SHP77 (cell line): ENCODE results near the gene PCDHA9.
"Not testable (repeated sequence)": the region's sequence is repeated elsewhere in the genome, so short reads cannot be mapped to it uniquely, and the experiment has no call there.

Experiments
- DNase-seq, 2 experiments: peaks; one replicate each; lab custom pipeline; 2025; lab: John Stamatoyannopoulos, UW

Gene PCDHA9, protein sequence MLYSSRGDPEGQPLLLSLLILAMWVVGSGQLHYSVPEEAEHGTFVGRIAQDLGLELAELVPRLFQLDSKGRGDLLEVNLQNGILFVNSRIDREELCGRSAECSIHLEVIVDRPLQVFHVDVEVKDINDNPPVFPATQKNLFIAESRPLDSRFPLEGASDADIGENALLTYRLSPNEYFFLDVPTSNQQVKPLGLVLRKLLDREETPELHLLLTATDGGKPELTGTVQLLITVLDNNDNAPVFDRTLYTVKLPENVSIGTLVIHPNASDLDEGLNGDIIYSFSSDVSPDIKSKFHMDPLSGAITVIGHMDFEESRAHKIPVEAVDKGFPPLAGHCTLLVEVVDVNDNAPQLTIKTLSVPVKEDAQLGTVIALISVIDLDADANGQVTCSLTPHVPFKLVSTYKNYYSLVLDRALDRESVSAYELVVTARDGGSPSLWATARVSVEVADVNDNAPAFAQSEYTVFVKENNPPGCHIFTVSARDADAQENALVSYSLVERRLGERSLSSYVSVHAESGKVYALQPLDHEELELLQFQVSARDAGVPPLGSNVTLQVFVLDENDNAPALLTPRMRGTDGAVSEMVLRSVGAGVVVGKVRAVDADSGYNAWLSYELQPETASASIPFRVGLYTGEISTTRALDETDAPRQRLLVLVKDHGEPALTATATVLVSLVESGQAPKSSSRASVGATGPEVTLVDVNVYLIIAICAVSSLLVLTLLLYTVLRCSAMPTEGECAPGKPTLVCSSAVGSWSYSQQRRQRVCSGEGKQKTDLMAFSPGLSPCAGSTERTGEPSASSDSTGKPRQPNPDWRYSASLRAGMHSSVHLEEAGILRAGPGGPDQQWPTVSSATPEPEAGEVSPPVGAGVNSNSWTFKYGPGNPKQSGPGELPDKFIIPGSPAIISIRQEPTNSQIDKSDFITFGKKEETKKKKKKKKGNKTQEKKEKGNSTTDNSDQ

DNA sequence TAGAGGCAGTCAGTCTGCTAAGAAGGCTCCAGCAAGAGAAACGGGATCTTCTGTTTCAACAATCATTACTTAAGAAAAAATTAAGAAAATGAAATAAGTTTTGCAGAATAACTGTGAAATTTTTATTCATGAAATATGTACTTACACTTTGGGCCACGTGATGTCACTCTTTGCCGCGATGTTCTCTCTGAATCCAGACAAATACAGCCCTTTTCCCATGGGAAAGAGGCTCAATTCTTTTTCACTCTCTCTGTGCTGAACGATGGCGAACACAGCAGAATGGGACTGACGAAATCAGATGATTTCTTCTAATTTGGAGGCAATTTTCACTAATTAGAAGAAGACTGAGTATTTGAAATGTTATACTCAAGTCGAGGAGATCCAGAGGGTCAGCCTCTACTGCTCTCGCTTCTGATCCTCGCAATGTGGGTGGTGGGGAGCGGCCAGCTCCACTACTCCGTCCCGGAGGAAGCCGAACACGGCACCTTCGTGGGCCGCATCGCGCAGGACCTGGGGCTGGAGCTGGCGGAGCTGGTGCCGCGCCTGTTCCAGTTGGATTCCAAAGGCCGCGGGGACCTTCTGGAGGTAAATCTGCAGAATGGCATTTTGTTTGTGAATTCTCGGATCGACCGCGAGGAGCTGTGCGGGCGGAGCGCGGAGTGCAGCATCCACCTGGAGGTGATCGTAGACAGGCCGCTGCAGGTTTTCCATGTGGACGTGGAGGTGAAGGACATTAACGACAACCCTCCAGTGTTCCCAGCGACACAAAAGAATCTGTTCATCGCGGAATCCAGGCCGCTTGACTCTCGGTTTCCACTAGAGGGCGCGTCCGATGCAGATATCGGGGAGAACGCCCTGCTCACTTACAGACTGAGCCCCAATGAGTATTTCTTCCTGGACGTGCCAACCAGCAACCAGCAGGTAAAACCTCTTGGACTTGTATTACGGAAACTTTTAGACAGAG lies at the start of gene PCDHA9:
TSS of gene PCDHA9 (plus strand) at position 244 of the 964 bp plus-strand sequence. CDS start at position 358, 114 bp downstream.
- DNase-seq: not testable (repeated sequence)

GRCh38 chr5:140800816-140801493 lies 47.2 kb upstream of the PCDHA9 start, which contains the start of gene PCDHA3:
Gene PCDHA3, plus strand, starts transcription at chr5:140801057.
- DNase-seq: no peak

GRCh38 chr5:140801494-140801841 lies 46.7 kb upstream of the PCDHA9 start:
- no peak for DNase-seq

DNA sequence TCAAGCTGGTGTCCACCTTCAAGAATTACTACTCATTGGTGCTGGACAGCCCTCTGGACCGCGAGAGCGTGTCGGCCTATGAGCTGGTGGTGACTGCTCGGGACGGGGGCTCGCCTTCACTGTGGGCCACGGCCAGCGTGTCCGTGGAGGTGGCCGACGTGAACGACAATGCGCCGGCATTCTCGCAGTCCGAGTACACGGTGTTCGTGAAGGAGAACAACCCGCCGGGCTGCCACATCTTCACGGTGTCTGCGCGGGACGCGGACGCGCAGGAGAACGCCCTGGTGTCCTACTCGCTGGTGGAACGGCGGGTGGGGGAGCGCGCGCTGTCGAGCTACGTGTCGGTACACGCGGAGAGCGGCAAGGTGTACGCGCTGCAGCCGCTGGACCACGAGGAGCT lies 45.8 kb upstream of the PCDHA9 start:
- not testable (repeated sequence) for DNase-seq

- DNase-seq: no peak
These were observed 45.4 kb upstream of the PCDHA9 start for GRCh38 chr5:140802781-140803271.

DNA sequence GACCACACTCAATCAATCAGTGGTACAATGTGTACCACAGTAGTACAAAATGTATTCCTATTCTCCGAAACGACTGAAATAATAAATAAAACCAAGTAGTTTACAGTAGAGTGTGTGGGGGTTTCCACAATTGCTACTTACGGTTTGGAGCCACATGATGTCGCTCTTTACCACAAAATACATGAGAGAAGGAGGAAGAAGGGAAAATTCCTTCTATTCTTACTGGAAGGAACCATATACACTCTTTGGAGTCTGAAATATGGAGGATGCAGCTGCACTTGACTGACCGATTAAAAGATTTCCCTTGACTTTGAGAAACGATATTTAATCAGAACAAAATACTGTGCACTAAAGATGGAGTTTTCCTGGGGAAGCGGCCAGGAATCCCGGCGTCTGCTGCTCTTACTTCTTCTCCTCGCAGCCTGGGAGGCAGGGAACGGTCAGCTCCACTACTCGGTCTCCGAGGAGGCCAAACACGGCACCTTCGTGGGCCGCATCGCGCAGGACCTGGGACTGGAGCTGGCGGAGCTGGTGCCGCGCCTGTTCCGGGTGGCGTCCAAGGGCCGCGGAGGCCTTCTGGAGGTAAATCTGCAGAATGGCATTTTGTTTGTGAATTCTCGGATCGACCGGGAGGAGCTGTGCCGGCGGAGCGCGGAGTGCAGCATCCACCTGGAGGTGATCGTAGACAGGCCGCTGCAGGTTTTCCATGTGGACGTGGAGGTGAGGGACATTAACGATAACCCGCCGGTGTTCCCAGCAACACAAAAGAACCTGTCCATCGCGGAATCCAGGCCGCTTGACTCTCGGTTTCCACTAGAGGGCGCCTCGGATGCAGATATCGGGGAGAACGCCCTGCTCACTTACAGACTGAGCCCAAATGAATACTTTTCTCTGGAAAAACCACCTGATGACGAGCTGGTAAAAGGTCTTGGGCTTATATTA lies 41.1 kb upstream of the PCDHA9 start, which contains the start of gene PCDHA4:
TSS of gene PCDHA4 (plus strand) at position 235 of the 942 bp plus-strand sequence.
- DNase-seq: peak; percentile 75 to 82

- not testable (repeated sequence) for DNase-seq
These were observed 39.8 kb upstream of the PCDHA9 start for GRCh38 chr5:140808241-140808888.

- DNase-seq: no peak
These were observed 39.3 kb upstream of the PCDHA9 start for GRCh38 chr5:140808889-140809291.

DNA sequence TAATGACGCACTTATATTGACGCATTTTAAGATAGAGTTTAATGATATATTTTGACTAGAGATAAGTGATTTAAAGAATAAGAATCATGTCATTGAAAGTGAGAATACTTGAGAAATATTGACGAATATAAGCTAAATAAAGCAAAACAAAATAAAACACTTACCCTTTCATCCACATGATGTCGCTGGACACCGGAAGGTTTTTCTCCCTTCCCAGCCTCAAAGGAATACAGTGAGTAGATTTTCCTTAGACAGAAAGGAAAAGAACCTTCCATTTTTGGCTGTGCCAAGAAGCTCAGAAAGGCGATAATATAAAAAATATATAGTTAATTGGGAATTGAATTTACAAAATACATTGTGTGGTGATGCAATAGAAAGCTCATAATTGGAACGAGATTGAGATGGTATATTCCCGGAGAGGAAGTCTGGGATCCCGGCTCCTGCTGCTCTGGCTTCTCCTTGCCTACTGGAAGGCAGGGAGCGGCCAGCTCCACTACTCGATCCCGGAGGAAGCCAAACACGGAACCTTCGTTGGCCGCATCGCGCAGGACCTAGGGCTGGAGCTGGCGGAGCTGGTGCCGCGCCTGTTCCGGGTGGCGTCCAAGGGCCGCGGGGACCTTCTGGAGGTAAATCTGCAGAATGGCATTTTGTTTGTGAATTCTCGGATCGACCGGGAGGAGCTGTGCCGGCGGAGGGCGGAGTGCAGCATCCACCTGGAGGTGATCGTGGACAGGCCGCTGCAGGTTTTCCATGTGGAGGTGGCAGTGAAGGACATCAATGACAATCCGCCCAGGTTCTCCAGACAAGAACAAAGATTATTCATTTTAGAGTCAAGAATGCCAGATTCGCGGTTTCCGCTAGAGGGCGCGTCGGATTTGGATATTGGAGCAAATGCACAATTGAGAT lies 26.6 kb upstream of the PCDHA9 start, which contains the start of gene PCDHA5:
TSS of gene PCDHA5 (plus strand) at position 239 of the 906 bp plus-strand sequence.
- no peak for DNase-seq

DNA sequence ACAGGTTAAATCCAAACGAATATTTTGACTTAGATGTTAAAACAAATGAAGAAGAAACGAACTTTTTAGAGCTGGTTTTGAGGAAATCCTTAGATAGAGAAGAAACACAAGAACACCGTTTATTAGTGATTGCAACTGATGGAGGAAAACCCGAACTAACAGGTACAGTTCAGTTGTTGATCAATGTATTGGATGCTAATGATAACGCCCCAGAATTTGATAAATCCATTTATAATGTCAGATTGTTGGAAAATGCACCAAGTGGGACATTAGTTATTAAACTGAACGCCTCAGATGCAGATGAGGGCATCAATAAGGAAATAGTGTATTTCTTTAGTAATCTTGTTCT lies 25.9 kb upstream of the PCDHA9 start:
- no peak for DNase-seq

GRCh38 chr5:140822969-140823368 lies 25.2 kb upstream of the PCDHA9 start:
- DNase-seq: not testable (repeated sequence)

GRCh38 chr5:140823475-140823874 lies 24.7 kb upstream of the PCDHA9 start:
- DNase-seq: no peak

GRCh38 chr5:140827704-140828361 lies 20.3 kb upstream of the PCDHA9 start, which contains the start of gene PCDHA6:
Gene PCDHA6, plus strand, starts transcription at chr5:140827960. Its CDS starts 132 bp downstream, at chr5:140828092.
- no peak for DNase-seq

GRCh38 chr5:140828362-140828737 lies 19.8 kb upstream of the PCDHA9 start:
- no peak for DNase-seq

DNA sequence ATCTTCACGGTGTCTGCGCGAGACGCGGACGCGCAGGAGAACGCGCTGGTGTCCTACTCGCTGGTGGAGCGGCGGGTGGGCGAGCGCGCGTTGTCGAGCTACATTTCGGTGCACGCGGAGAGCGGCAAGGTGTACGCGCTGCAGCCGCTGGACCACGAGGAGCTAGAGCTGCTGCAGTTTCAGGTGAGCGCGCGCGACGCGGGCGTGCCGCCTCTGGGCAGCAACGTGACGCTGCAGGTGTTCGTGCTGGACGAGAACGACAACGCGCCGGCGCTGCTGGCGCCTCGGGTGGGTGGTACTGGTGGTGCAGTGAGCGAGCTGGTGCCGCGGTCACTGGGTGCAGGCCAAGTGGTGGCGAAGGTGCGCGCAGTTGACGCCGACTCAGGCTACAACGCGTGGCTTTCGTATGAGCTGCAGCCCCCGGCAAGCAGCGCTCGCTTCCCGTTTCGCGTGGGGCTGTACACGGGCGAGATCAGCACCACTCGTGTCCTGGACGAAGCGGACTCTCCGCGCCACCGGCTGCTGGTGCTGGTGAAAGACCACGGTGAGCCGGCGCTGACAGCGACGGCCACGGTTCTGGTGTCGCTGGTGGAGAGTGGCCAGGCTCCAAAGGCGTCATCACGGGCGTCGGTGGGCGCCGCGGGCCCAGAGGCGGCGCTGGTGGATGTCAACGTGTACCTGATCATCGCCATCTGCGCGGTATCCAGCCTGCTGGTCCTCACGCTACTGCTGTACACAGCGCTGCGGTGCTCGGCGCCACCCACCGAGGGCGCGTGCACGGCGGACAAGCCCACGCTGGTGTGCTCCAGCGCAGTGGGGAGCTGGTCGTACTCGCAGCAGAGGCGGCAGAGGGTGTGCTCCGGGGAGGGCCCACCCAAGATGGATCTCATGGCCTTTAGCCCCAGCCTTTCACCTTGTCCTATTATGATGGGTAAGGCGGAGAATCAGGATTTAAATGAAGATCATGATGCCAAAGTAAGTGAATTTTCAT lies 18.4 kb upstream of the PCDHA9 start:
- not testable (repeated sequence) for DNase-seq

- DNase-seq: no peak
These were observed 14.2 kb upstream of the PCDHA9 start, which contains the start of gene PCDHA7 for GRCh38 chr5:140833993-140834392. Gene PCDHA7, plus strand, starts transcription at chr5:140834269. Its CDS starts 115 bp downstream, at chr5:140834384.
